PFSK-1 (cell line): ENCODE data around the gene NMNAT1.

Source experiments
- POLR2AphosphoS5 ChIP-seq: IDR thresholded peaks from 2 replicates; pipeline ENCODE4 v1.6.1; 2012; ENCODE audit warnings: low read depth, mild to moderate bottlenecking, control low read depth, low read length, moderate library complexity
- SIN3A ChIP-seq: IDR thresholded peaks from 2 replicates; pipeline ENCODE4 v1.6.1; 2012; ENCODE audit warnings: mild to moderate bottlenecking, low read length, moderate library complexity, borderline replicate concordance; ENCODE audit not compliant: insufficient read depth
- TAF1 ChIP-seq: IDR thresholded peaks from 2 replicates; pipeline ENCODE4 v1.6.1; 2012; ENCODE audit warnings: low read length, control low read depth, borderline replicate concordance; ENCODE audit not compliant: insufficient read depth
- TF ChIP-seq, protein P1 (sequence below), 2 experiments: IDR thresholded peaks; 2 replicates each; pipeline versions ENCODE4 v1.6.1 to v1.8.0; 2011 to 2012; ENCODE audit warnings: low read depth in 2 of 2, low read length in 2 of 2, control low read depth in 1 of 2, inconsistent platforms in 1 of 2, mild to moderate bottlenecking in 1 of 2, moderate library complexity in 1 of 2; ENCODE audit not compliant: insufficient read depth in 1 of 2

DNA sequence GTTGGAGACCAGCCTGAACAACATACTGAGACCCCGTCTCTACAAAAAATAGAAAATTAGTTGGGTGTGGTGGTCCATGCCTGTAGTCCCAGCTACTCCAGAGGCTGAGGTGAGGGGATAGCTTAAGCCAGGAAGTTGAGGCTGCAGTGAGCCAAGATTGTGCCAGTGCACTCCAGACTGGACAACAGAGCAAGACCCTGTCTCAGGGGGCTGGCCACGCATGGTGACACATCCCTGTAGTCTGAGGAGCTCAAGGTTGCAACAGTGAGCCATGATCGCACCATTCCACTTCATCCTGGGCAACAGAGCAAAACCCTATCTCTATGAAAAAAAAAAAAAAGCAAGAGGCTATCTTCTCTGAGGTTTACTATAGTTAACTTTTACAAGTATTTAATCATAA is 76.8 kb downstream of the NMNAT1 start:
- TF ChIP-seq, protein P1, sequence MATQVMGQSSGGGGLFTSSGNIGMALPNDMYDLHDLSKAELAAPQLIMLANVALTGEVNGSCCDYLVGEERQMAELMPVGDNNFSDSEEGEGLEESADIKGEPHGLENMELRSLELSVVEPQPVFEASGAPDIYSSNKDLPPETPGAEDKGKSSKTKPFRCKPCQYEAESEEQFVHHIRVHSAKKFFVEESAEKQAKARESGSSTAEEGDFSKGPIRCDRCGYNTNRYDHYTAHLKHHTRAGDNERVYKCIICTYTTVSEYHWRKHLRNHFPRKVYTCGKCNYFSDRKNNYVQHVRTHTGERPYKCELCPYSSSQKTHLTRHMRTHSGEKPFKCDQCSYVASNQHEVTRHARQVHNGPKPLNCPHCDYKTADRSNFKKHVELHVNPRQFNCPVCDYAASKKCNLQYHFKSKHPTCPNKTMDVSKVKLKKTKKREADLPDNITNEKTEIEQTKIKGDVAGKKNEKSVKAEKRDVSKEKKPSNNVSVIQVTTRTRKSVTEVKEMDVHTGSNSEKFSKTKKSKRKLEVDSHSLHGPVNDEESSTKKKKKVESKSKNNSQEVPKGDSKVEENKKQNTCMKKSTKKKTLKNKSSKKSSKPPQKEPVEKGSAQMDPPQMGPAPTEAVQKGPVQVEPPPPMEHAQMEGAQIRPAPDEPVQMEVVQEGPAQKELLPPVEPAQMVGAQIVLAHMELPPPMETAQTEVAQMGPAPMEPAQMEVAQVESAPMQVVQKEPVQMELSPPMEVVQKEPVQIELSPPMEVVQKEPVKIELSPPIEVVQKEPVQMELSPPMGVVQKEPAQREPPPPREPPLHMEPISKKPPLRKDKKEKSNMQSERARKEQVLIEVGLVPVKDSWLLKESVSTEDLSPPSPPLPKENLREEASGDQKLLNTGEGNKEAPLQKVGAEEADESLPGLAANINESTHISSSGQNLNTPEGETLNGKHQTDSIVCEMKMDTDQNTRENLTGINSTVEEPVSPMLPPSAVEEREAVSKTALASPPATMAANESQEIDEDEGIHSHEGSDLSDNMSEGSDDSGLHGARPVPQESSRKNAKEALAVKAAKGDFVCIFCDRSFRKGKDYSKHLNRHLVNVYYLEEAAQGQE (IDR thresholded peaks at IDR 0.05; ENCODE audit: insufficient read depth in 1 of 2, low read depth in 2 of 2, low read length in 2 of 2), result no peak
- TF ChIP-seq TAF1 (no peak), POLR2AphosphoS5 (no peak), SIN3A (no peak)
